HG02642 (cell line): ENCODE measurements around the gene ENDOU.
"Not testable (repeated sequence)": the region's sequence is repeated elsewhere in the genome, so short reads cannot be mapped to it uniquely, and the experiment has no call there.

Experiments
- ATAC-seq: cut with Tn5 transposase; IDR thresholded peaks from one replicate; pipeline ENCODE4 v1.9.1; 2021; ENCODE audit warnings: mild to moderate bottlenecking; ENCODE audit not compliant: unreplicated experiment, poor library complexity

The ENDOU gene

GRCh38 chr12:47700263-47700662 lies 25.0 kb downstream of the ENDOU start:
- no peak for ATAC-seq

- no peak for ATAC-seq
These were observed 26.7 kb downstream of the ENDOU start for GRCh38 chr12:47698631-47699030.

DNA sequence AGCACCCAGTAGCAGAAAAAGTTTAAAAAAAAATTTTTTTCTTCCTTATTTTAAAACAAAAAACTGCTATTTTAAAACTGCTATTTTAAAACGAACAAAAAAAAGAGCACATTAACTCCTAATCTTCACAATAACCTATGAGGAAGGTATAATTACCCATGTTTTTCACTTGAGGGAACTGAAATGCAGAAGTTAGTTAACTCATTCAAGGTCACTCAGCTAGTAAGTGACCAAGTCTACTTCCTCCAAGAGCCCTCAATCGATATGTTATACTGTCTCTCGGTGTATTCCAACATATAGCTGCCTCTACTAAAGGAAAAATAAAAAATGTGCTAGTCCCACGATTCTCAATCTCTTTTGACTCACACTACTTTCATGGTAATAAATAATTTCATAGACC lies 27.2 kb downstream of the ENDOU start:
- no peak for ATAC-seq

GRCh38 chr12:47689215-47689614 lies 36.1 kb downstream of the ENDOU start:
- no peak for ATAC-seq

DNA sequence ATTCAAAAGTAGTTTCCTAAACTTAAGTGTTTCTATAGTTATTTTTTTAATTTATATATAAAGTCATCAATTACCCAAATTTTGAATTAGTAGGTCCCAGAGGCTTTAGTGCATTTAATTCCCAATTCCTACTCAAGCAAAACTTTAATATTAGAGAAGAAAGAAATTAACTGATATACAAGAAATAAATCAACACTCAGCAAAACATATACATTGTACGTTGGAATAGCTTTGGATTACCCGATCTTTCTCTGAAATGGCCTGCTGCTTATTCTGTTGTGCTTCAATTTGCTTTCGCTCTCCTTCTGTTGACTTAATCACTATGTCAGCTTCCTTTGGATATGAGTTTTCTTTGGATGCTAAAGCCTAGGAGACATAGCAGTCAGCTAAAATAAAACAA lies 37.7 kb downstream of the ENDOU start:
- ATAC-seq = no peak

GRCh38 chr12:47686645-47687240 lies 38.5 kb downstream of the ENDOU start:
- ATAC-seq = no peak

DNA sequence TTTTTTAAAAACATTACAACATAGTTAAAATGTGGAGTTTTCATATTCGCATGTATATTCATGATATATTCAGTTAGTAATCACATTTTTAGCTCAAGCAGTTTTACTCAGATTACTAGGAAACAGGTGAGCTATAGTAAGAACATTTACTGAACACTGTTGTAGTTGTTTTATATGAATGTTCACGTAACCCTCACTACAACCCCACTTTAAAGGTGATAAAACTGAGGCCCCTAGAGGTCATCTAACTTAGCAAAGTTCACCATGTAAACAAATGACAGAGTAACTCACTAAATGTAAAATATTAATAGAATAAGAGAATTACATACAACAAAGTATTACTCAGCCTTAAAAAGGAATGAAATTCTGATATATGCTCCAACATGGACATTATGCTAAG lies 45.5 kb downstream of the ENDOU start:
- ATAC-seq = no peak

- ATAC-seq = no peak
These were observed 53.2 kb downstream of the ENDOU start for GRCh38 chr12:47672068-47672467.

DNA sequence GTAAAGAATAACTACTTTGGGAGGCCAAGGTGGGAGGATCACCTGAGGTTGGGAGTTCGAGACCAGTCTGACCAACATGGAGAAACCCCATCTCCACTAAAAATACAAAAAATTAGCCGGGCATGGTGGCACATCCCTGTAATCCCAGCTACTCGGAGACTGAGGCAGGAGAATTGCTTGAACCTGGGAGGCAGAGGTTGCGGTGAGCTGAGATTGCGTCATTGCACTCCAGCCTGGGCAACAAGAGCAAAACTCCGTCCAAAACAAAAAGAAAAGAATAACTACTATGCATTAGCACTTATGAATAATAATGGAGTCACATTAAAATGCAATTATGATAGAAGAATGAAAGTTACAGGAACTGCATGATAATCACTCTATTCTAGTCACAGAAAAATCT lies 57.4 kb downstream of the ENDOU start:
- not testable (repeated sequence) for ATAC-seq
